Measurements from ENCODE around the gene EYS. TPM values are rescaled to one million over a fixed set of nuclear protein-coding genes. Genes with fewer than 3 reads are reported as not detected.

The EYS gene
- total RNA-seq, 1 donor from 2014 or later = not detected

DNA sequence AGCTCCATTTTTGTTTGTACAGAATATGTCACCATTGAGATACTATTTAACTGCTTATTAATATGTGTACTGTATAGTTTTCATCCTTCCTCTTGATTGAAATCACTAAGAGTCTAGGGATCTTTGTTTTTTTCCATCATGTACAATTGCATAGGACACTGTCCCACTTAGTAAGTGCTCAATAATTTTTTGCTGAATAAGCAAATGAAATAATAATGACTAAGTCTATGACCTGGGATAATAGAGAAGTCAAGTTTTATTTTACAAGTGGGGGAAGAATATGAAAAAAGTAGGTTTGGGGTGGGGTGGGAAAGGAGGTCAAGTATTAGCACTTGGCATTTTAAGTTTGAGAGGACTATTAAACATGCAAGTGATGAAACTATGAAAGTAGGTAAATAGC lies 4.5 kb upstream of the EYS start:
- DNase-seq (ENCODE audit: low read depth) = no peak
- H3K27me3 ChIP-seq (ENCODE audit: control insufficient read depth, insufficient read depth, low read length) = no peaks in the 10 kb centered on the region
- H3K36me3 ChIP-seq (ENCODE audit: control insufficient read depth, insufficient read depth, low read length) = no peaks in the 10 kb centered on the region
- no peak overlapping the region for H3K4me3 ChIP-seq (ENCODE audit: low read depth, low read length)
- TF ChIP-seq, protein P1, sequence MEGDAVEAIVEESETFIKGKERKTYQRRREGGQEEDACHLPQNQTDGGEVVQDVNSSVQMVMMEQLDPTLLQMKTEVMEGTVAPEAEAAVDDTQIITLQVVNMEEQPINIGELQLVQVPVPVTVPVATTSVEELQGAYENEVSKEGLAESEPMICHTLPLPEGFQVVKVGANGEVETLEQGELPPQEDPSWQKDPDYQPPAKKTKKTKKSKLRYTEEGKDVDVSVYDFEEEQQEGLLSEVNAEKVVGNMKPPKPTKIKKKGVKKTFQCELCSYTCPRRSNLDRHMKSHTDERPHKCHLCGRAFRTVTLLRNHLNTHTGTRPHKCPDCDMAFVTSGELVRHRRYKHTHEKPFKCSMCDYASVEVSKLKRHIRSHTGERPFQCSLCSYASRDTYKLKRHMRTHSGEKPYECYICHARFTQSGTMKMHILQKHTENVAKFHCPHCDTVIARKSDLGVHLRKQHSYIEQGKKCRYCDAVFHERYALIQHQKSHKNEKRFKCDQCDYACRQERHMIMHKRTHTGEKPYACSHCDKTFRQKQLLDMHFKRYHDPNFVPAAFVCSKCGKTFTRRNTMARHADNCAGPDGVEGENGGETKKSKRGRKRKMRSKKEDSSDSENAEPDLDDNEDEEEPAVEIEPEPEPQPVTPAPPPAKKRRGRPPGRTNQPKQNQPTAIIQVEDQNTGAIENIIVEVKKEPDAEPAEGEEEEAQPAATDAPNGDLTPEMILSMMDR (IDR thresholded peaks at IDR 0.05; ENCODE audit: insufficient read depth, low read length, poor library complexity, severe bottlenecking) = no peak

DNA sequence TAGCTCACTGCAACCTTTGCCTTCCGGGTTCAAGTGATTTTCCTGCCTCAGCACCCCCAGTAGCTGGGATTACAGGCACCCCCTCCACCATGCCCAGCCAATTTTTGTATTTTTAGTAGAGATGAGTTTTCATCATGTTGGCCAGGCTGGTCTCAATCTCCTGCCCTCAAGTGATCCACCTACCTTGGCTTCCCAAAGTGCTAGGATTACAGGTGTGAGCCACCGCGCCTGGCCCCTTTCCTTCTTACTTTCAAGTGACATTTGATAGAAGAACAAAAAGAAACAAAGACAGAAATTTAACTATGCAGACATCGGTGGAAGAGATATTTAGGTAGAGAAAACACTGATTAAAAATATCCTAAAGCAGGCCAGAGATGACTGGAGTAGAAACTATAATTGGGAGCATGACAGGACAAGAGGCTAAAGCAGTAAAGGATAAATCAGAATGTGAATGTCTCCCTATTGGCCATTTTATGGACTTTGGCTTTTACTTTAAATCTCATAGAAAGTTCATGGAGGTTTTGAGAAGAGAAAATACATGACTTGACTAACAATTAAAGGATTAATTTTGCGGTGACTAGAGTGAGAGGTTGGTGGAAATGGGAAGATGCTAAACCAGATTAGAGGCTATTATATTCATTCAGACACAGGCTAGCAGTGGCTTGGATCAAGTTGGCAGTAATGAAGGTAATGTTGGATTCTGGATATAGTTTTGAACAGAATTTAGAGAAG lies 2.2 kb upstream of the EYS start:
- Histone ChIP-seq H3K36me3 (ENCODE audit: control insufficient read depth, insufficient read depth, low read length) (no peaks in the 10 kb centered on the region), H3K4me3 (ENCODE audit: low read depth, low read length) (no peak overlapping the region), H3K27me3 (ENCODE audit: control insufficient read depth, insufficient read depth, low read length) (no peaks in the 10 kb centered on the region)
- no peak for DNase-seq (ENCODE audit: low read depth)
- TF ChIP-seq, protein P1 (IDR thresholded peaks at IDR 0.05; ENCODE audit: insufficient read depth, low read length, poor library complexity, severe bottlenecking) = no peak

DNA sequence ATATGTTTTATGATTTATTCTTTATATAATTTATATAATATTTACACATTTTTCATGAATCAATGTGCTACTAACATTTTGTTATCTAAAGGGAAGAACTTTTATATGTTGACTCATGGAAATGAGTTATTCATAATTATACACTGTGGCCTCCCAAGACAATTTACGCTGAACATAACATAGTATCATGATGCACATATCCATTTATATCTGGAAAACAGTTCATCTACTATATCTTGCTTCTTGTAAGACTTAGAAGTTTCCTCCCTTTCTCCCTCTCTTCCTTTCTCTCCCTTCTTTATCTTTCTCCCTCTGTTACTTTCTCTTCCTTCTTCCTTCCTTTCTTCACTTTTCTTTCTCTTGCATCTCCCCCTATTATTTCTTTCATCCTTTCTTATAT lies 1.1 kb upstream of the EYS start:
- H3K27me3 ChIP-seq (ENCODE audit: control insufficient read depth, insufficient read depth, low read length) = no peaks in the 10 kb centered on the region
- H3K36me3 ChIP-seq (ENCODE audit: control insufficient read depth, insufficient read depth, low read length) = no peaks in the 10 kb centered on the region
- no peak for DNase-seq (ENCODE audit: low read depth)
- TF ChIP-seq, protein P1 (IDR thresholded peaks at IDR 0.05; ENCODE audit: insufficient read depth, low read length, poor library complexity, severe bottlenecking) = no peak
- H3K4me3 ChIP-seq (ENCODE audit: low read depth, low read length) = no peak overlapping the region

DNA sequence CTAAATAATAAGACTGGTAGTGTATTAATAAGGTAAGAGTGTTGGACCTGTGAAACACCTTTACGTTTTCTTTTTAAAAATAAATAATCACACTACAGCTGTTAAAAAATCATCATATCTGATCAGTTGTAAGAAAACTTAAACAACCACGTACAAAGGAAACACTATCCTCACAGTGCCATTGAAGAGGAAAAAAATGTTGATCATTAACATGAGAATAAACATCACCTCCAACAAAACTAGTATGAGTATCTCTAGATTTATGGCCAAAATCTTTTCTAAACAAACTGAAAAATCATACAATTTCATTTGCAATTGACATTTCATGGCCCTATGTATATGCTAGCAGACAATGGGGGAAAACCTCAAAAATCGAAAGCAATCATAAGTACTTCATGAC lies 590 bp downstream of the EYS start:
- H3K27me3 ChIP-seq (ENCODE audit: control insufficient read depth, insufficient read depth, low read length) = no peaks in the 10 kb centered on the region
- H3K36me3 ChIP-seq (ENCODE audit: control insufficient read depth, insufficient read depth, low read length) = no peaks in the 10 kb centered on the region
- DNase-seq (ENCODE audit: low read depth) = no peak
- TF ChIP-seq, protein P1 (IDR thresholded peaks at IDR 0.05; ENCODE audit: insufficient read depth, low read length, poor library complexity, severe bottlenecking) = no peak
- H3K4me3 ChIP-seq (ENCODE audit: low read depth, low read length) = no peak overlapping the region

DNA sequence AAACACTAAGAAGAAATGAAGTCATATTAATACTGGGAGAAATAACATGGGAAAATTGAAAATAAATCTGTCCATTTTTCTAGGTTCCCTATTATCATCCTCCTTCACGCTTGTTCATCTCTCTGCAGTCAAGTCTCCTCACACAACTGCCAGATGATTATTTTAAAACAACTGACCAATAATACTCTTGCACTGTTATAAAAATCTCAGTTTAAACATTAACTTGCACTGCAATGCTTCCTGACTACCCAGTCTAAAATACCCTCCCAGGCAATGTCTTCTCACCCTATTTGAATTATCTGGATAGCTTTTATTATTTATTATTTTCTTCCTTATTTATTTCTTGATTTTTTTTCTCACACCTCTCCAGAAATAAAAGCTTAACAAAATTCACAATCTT lies 5.7 kb downstream of the EYS start:
- H3K27me3 ChIP-seq (ENCODE audit: control insufficient read depth, insufficient read depth, low read length) = no peaks in the 10 kb centered on the region
- H3K4me3 ChIP-seq (ENCODE audit: low read depth, low read length) = no peak overlapping the region
- TF ChIP-seq, protein P1 (IDR thresholded peaks at IDR 0.05; ENCODE audit: insufficient read depth, low read length, poor library complexity, severe bottlenecking) = no peak
- H3K36me3 ChIP-seq (ENCODE audit: control insufficient read depth, insufficient read depth, low read length) = no peaks in the 10 kb centered on the region
- no peak for DNase-seq (ENCODE audit: low read depth)

DNA sequence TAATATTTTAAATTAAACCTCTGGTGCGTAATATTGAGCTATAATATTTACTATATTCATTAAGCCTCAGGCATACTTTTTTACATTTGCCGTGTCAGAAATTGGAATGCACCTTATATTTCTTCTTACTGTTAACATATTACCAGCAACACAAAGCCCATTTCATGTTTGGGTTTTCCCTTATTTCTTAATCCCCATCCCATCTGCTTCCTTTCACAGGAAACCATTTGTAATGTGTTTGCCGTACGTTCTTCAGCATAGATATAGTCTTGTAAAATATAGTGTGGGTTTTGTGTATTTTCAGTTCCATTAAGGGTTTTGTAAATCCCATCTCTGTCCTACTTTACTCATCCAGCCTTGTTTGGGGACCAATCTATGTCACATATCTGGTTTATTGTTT lies 6.5 kb downstream of the EYS start:
- no peak for DNase-seq (ENCODE audit: low read depth)
- TF ChIP-seq, protein P1 (IDR thresholded peaks at IDR 0.05; ENCODE audit: insufficient read depth, low read length, poor library complexity, severe bottlenecking) = no peak
- Histone ChIP-seq H3K27me3 (ENCODE audit: control insufficient read depth, insufficient read depth, low read length) (no peaks in the 10 kb centered on the region), H3K36me3 (ENCODE audit: control insufficient read depth, insufficient read depth, low read length) (no peaks in the 10 kb centered on the region), H3K4me3 (ENCODE audit: low read depth, low read length) (no peak overlapping the region)

Data from kidney epithelial cell (primary cell).